HG03565 (cell line): Measurements from ENCODE around the gene LMO4.

Source experiments
- ATAC-seq: cut with Tn5 transposase; IDR thresholded peaks from one replicate; pipeline ENCODE4 v1.9.1; 2021; ENCODE audit warnings: mild to moderate bottlenecking, moderate library complexity; ENCODE audit not compliant: unreplicated experiment

The LMO4 gene

DNA sequence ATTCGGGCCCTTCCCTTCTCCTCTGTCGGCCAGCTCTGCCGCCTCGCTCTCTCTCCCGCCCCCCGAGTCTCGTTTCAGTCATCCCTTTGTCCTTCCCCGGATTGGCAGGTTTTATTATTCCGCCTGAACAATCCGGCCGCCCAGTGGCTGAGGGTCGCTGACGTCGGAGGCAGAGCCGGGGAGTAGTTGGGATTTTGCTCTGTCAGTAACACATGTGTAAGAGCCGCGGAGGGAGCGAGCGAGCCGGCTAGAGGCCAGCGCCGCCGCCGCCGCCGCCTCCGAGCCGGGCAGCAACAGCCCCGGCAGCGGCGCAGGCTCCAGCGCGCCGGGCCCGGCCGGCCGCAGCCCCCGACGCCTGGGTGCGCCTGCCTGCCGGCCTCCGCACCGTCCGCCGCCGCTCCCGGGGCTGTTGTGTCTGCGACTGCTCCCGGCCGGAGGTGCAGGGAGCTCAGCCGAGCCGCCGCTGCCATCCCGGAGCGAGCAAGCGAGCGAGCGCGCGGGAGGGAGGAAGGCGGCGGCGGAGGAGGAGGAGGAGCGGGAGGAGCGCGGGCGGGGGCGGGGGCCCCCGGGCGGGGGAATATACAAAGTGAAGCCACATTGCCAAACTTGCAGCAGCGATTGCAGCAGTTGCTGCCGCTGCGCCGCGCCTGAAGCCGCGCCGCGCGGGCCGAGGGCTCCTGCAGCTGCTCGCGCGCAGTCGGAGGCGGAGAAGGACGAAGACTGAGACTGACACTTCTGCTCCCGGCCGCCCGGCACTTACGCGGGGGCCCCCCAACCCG, at the start of gene LMO4:
LMO4 (plus strand) TSS at position 609 of the 779 bp plus-strand sequence. CDS start 3,136 bp downstream, outside the sequence.
- ATAC-seq = peak; percentile 81

DNA sequence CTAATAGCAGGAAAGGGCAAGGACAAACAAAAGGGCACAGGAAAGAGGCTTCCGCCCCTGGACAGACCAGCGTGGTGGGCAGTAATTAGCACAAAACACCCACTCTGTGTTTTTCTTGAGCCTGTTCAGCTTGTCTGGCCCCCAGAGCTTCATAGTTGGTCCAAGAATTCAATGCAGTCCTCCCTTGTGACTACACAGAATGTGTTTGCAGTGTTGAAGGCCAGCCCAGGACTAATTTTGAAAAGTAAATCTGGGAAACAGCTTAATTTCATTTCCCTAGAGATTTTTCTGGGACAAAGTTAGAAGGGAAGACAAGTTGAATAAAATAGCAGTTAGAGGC, 49.2 kb upstream of the LMO4 start:
- no peak for ATAC-seq

DNA sequence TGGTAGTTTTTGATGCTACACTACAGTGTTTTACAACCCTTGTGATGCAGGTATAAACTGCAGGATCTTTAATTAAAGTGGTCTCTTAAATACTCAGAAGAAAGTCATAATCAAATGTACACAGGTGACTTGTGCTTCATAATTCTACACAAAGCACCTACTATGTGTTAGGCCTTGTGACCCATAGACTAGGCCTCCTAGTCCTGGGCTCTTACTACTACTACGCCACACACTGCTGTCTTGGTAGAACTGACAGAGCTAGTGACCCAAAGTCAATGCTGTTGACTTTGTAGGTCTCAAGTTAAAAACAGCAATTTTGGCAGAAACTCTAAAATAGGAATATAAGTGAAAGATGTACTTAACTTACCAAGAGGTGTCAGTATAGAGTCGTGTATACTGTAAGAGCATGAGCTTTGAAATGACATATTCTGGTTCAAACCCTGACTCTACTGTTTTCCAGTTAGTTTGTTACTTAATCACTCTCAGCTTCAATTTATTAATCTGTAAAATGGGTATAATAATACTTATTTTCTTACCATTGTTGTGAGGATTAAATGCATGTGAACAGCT, 48.6 kb upstream of the LMO4 start:
- ATAC-seq = no peak

- no peak for ATAC-seq
Measured at GRCh38 chr1:87284456-87285240, 44.0 kb upstream of the LMO4 start.

- no peak for ATAC-seq
Measured at GRCh38 chr1:87291107-87291506, 37.6 kb upstream of the LMO4 start.

- peak; percentile 69 for ATAC-seq
Measured at GRCh38 chr1:87292684-87293493, 35.8 kb upstream of the LMO4 start.

- ATAC-seq = no peak
Measured at GRCh38 chr1:87294633-87295032, 34.0 kb upstream of the LMO4 start.

GRCh38 chr1:87295445-87296110, 33.1 kb upstream of the LMO4 start:
- no peak for ATAC-seq

DNA sequence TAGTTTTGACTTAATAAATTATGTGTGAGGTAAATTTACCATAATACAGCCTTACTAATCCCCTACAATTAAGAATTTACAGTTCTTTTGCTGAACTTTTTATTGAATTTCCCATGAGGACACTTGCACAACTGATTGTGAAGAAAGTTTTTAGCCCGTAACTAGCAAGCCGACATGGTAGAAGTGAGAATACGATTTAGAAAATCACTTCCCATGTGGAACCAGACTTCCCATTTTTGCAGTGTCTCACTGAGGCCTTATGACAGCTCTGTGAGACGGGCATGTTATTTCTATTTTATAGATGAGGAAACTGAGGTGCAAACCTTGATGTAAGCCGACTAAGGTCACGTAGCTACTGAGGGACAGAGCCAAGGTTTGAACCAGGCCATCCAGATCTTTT, 32.5 kb upstream of the LMO4 start:
- no peak for ATAC-seq

DNA sequence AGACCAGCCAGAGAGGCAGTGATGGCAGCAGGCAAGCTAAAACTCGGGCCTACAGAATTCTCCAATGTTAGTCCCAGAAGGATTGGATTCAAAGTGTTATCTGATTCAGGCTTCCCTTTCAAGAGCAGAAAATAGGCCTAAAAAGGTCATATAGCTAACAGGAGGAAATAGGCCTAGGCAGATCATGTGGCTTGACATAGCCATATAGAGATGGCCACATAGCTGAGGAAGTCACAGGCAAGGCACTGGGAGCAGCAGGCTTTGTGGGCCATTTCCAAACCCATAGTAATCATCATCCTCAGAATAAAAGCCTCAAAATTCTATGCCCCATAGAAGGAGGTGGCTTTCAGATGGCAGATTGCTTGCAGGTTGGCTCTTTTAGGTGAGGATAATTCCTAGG, 29.0 kb upstream of the LMO4 start:
- no peak for ATAC-seq

- ATAC-seq = no peak
Measured at GRCh38 chr1:87300628-87301027, 28.1 kb upstream of the LMO4 start.

- no peak for ATAC-seq
Measured at GRCh38 chr1:87305151-87305550, 23.5 kb upstream of the LMO4 start.

DNA sequence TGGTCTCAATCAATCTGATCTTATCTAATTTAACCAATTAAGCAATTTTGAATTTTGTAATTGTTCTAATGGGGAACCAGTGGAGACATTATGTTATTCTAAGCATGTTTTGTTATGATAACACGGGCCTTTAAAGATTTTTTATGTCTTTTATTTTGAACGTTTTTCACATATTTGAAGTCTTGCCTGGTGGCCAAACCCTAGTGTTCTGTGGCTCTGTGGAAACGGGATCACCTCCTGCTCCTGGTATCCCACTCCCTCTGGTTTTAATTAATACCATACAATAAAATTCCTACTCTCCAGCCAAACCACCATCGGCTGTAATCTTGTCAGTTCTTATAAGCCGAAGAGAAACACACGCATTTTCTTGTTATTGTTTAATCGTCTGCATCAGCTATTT, 22.9 kb upstream of the LMO4 start:
- ATAC-seq = no peak

GRCh38 chr1:87307306-87307705, 21.4 kb upstream of the LMO4 start:
- ATAC-seq = no peak

DNA sequence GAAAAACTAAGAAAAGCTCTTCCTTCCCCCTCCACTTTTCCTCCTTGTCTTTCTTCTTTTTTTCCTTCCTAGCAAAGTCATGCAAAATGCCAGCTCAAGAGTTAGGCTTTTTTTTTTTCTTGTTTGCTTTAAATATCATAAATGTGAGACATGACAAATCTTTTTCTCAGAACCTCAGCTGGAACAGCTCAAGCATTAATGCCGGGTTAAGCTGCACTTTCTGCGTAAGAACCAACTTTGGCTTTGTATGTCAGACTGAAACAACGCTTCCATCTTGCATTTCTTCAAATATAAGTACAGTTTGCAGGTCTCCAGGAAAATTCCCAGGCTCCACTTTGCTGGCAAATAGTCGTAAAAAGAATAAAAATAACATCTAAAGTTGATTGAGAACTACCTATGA, 20.7 kb upstream of the LMO4 start:
- no peak for ATAC-seq

DNA sequence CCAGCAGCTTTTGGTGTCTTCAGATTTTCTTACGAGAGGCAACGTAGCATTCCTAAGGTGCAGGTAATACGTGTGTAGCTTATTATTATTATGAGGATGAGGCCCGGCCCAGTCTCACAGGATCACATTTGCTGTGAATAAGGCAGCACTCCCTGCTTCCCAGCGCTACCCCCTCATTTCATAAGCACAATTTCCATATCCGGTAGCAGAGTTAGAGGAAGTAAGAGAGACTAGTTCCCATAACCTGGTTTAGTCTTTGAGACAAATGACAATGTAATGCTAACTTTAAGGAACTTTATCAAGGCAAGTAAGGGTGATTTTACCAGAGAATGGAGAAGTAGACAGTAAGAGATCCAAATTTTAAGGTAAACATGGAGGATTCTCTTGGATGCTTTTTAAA, 14.6 kb upstream of the LMO4 start:
- no peak for ATAC-seq

DNA sequence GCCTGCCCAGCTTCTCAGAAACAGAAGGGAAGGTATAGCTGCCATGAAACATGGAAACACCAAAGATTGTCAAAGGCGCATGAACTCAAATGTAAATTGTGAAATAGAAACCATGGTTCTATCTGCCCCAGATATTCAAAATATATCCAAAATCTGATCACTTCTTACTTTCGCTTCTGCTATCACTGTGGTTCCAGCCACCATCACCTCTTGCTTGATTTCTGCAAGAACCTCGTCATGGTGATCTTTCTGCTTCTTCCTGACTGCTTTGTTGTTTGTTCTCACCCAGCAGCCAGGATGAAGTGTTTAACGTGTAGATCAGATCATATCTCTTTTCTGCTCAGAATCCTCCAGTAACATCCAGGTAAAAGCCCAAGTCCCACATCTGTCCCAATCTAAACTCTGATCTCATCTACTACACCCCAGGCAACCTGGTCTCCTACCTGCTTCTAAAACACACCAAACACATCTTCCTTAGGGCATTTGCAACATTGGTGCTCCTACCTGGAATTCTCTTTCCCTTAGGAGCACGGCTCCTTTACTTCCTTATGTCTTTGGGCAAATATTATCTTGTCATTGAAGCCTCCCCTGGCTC, 10.5 kb upstream of the LMO4 start:
- no peak for ATAC-seq

- no peak for ATAC-seq
Measured at GRCh38 chr1:87318806-87319205, 9.9 kb upstream of the LMO4 start.

- no peak for ATAC-seq
Measured at GRCh38 chr1:87325982-87326738, 2.5 kb upstream of the LMO4 start.
